Activated CD8-positive, alpha-beta memory T cell treated with anti-CD3 and anti-CD28 coated beads, Interleukin-2, amount 50 U/mL, for 24 hours (primary cell): ENCODE data around the gene IGF2BP3.
"Not testable (repeated sequence)": the region's sequence is repeated elsewhere in the genome, so short reads cannot be mapped to it uniquely, and the experiment has no call there.

Source experiments
- DNase-seq: peaks from one replicate; pipeline ENCODE4 v3.0.0-alpha.2; 2020; ENCODE audit errors: extremely low read depth

Gene IGF2BP3

GRCh38 chr7:23422384-23422783 is 47.9 kb downstream of the IGF2BP3 start:
- DNase-seq: no peak

- DNase-seq: no peak
Measured at GRCh38 chr7:23419845-23420244, 50.4 kb downstream of the IGF2BP3 start.

GRCh38 chr7:23419160-23419559 is 51.1 kb downstream of the IGF2BP3 start:
- no peak for DNase-seq

GRCh38 chr7:23418046-23418445 is 52.2 kb downstream of the IGF2BP3 start:
- DNase-seq: no peak

GRCh38 chr7:23415198-23415597 is 55.1 kb downstream of the IGF2BP3 start:
- DNase-seq: no peak

GRCh38 chr7:23410446-23411183 is 59.7 kb downstream of the IGF2BP3 start:
- DNase-seq: no peak

GRCh38 chr7:23406564-23406963 is 63.7 kb downstream of the IGF2BP3 start:
- not testable (repeated sequence) for DNase-seq

- no peak for DNase-seq
Measured at GRCh38 chr7:23405240-23405618, 65.1 kb downstream of the IGF2BP3 start.

- DNase-seq: no peak
Measured at GRCh38 chr7:23404546-23405239, 65.6 kb downstream of the IGF2BP3 start.

- DNase-seq: no peak
Measured at GRCh38 chr7:23403970-23404369, 66.3 kb downstream of the IGF2BP3 start.

GRCh38 chr7:23398090-23398489 is 72.2 kb downstream of the IGF2BP3 start:
- DNase-seq: not testable (repeated sequence)

- no peak for DNase-seq
Measured at GRCh38 chr7:23397241-23397640, 73.0 kb downstream of the IGF2BP3 start.

- DNase-seq: no peak
Measured at GRCh38 chr7:23396222-23397015, 73.9 kb downstream of the IGF2BP3 start.

GRCh38 chr7:23394488-23395171 is 75.7 kb downstream of the IGF2BP3 start:
- DNase-seq: no peak

- no peak for DNase-seq
Measured at GRCh38 chr7:23393636-23394035, 76.7 kb downstream of the IGF2BP3 start.

GRCh38 chr7:23389701-23390100 is 80.6 kb downstream of the IGF2BP3 start:
- DNase-seq: no peak

GRCh38 chr7:23387583-23387982 is 82.7 kb downstream of the IGF2BP3 start:
- no peak for DNase-seq

GRCh38 chr7:23385140-23385539 is 85.2 kb downstream of the IGF2BP3 start:
- no peak for DNase-seq

GRCh38 chr7:23383225-23383624 is 87.1 kb downstream of the IGF2BP3 start:
- no peak for DNase-seq

- no peak for DNase-seq
Measured at GRCh38 chr7:23380961-23381360, 89.3 kb downstream of the IGF2BP3 start.

GRCh38 chr7:23380556-23380955 is 89.7 kb downstream of the IGF2BP3 start:
- DNase-seq: no peak

- DNase-seq: no peak
Measured at GRCh38 chr7:23378996-23379395, 91.3 kb downstream of the IGF2BP3 start.
